ENCODE results near the gene TBC1D5.

The TBC1D5 gene

GRCh38 chr3:17125738-17126442, 616.5 kb downstream of the TBC1D5 start:
- DNase-seq, result no peak

GRCh38 chr3:17122758-17123157, 619.7 kb downstream of the TBC1D5 start:
- DNase-seq, result no peak

- no peak for DNase-seq
Measured at GRCh38 chr3:17121336-17121735, 621.1 kb downstream of the TBC1D5 start.

GRCh38 chr3:17120115-17120514, 622.3 kb downstream of the TBC1D5 start:
- no peak for DNase-seq

- no peak for DNase-seq
Measured at GRCh38 chr3:17119201-17120072, 623.0 kb downstream of the TBC1D5 start.

GRCh38 chr3:17118771-17119170, 623.7 kb downstream of the TBC1D5 start:
- DNase-seq, result no peak

- DNase-seq, result no peak
Measured at GRCh38 chr3:17116007-17116600, 626.3 kb downstream of the TBC1D5 start.

GRCh38 chr3:17115186-17115585, 627.2 kb downstream of the TBC1D5 start:
- DNase-seq, result no peak

- DNase-seq, result no peak
Measured at GRCh38 chr3:17111586-17111985, 630.8 kb downstream of the TBC1D5 start.

GRCh38 chr3:17110660-17111396, 631.6 kb downstream of the TBC1D5 start:
- no peak for DNase-seq
